T-helper 2 cell (primary cell): ENCODE results near the gene ZG16B.

Experiments used
- DNase-seq, 5 experiments: peaks; one replicate each; pipeline versions ENCODE4 v3.0.0 to v3.0.0-alpha.2; 2012 to 2022

Gene ZG16B

DNA sequence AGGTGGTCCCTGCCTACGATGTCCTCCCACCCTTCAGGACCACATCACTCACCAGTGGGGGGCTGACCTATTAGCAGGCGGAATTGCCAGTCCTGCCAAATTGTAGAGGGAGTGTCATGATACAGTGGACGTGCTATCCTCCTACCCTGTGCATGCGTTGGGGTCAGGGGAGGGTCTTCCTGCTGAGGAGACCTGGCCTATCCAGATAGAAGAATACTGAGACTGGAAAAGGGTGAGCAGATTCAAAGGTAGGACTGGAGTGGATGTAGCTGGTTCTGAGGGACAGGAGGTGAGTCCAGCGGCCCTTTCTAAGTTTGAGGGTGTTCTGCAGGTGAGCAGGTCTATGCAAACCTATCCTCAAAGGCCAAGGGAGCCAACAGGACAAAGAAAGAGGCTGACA, 23.8 kb upstream of the ZG16B start:
- no peak for DNase-seq

- DNase-seq = no peak
Measured at GRCh38 chr16:2808181-2808580, 21.9 kb upstream of the ZG16B start.

- no peak for DNase-seq
Measured at GRCh38 chr16:2809149-2809760, 20.8 kb upstream of the ZG16B start.

- no peak for DNase-seq
Measured at GRCh38 chr16:2810651-2811050, 19.5 kb upstream of the ZG16B start.

DNA sequence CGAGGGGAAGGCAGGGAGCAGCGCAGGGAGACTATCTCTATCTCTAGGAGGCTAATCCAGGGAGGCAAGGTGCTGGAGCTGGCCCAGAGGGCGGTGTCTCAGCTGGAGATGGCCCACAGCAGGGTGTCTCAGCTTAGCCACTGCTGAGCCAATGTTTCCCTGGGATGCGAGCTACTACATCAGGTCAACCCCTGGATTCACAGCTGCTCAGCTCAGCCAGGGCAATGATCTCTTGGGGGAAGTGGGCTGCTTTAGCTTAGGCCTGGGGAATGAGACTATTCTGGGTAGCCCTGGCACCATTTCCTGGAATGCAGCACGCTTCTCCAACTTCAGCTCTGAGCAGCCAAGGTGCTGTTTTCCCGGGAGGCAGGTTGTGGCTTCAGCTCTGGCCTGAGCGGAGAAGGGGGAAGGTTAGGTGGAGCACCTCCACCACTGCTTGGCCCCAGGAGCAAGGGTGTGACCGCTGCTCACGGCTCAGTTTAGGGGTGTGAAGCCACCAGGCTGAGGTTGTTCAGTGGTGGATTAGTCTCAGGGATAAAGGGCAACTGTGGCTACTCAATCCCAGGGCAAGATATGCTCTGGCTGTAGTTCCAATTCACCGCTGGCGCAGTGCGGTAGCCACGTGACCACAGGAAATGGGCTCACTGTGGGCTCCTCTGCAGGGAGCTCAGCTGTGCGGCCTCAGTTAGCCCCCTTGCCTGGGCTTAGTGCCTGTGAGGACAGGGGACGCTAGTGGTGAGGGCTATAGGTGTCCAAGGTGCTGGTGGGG, 18.2 kb upstream of the ZG16B start:
- DNase-seq = no peak

DNA sequence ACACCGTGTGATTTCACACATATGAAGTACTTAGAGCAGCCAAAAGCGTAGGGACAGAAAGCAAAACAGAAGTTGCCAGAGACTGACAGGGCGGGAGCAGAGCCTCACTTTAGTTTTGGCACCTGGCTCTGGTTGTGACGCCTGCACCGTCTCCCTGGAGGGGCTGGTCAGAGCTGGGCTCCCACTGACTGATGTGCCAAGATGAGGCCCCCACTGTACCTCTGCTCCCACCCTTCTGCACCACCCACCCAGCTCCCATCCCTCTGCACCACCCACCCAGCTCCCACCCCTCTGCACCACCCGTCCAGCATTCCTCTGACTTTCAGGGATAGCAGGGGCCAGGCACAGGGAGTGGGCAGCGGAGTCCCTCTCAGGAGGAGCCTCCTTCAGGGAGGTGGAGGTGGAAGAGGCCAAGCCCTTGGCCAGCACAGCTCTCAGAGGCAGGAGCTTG, 16.3 kb upstream of the ZG16B start:
- no peak for DNase-seq

GRCh38 chr16:2814551-2815298, 15.4 kb upstream of the ZG16B start:
- DNase-seq = no peak

DNA sequence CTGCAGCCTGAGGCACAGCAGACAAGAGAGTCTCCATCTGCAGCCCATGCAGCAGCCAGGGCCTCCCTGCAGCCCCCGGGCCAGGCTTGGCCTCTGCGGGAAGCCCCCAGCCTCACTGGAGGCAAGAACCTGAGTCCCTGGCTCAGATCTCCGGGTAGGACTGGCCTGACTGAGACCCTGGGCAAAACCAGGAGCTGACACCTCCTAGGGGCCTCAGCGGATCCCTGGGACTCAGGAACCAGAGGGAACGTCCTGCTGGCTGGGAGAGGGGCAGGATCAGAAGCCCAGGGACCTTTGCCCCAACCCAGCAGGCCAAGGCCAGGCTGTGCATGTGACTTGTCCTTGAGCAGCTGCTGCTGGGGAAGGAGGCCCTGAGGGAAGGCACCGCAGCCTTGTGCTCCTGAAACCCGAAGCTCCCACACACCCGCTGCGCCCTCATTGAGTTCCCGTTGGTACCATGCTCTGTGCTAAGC, 14.8 kb upstream of the ZG16B start:
- DNase-seq = no peak

DNA sequence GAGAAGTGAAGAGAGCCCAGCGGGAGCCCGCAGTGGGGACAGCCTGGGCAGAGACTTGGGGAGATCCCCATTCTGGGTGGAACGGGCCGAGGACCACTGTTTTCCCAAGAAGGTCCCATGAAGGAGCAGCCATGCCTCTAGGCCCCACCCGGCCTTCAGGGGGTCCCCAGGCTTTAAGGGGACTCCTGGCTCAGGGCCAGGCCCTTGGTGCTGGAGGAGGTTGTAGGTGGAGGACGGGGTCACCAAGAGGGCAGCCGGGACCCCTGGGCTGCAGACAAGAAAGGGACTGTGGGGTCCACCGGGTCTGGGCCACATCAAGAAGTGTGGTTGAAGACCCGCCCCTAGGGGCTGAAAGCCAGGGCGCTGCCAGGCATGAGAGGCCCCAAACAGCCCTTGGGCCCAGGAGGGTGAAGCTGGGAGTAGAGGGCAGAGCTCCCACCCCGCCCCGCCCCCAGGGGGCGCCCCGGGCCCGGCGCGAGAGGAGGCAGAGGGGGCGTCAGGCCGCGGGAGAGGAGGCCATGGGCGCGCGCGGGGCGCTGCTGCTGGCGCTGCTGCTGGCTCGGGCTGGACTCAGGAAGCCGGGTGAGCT, 13.3 kb upstream of the ZG16B start, which contains the start of gene PRSS21:
Gene PRSS21, plus strand, starts transcription at position 487 of the 589 bp plus-strand sequence. Its CDS starts 32 bp downstream, at position 519.
- peak in 2 of 5 experiments; percentile 36 to 48 for DNase-seq

GRCh38 chr16:2817340-2818271, 12.5 kb upstream of the ZG16B start:
- peak in 1 of 5 experiments; percentile 26 for DNase-seq

DNA sequence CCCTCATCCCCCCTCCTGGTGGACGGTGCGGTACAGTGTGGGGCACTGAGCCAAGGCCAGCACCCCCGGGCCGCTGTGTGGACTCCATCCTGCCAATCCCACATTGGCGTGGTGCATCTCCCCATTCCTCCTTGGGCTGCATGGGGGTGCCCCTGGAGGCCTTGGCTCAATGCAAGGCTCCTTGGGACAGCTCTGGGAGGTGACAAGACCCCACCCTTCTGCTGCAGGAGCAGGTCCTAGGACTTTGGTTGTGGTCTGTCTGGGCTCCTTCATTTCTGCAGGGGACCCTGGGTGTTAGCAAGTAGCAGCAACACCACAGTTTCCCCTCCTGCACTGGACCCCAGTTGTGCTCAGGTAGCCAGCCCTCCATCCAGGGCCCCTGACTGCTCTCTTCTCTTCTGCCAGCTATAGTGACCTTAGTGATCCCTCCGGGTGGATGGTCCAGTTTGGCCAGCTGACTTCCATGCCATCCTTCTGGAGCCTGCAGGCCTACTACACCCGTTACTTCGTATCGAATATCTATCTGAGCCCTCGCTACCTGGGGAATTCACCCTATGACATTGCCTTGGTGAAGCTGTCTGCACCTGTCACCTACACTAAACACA, 11.7 kb upstream of the ZG16B start:
- no peak for DNase-seq

DNA sequence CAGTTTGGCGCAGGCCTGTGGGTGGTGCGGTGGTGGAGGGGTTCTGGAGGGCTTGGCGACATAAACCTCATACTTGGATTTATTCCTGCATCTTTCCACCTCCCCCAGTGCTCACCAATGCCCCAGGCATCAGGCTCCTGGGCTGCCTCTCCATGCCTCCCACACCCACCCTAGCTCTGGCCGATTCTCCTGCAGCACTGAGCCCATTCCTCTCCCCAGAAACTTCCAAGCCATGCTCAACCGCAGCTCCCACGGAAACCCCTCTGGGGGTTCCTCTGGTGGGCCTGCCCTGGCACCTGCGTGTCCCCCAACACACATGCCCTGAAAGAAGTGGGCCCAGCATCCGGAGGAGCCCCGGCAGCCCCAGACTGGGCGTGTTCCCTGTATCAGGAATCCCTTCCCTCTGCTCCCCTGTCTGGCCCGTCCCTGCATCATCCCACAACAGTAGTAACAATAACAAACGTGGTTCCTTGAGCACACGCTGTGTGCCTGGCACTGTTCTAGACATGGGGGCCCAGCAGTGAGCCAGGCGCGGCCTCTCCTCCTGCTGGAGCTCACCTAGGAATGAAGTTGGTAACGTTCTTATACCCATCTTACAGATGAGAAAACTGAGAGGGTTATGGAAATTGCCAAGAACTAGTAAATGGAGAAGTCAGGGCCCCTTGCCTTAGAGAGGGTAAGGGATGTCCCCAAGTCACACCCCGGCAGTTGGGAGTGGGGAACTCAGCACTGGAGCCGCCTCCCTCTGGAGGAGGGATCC, 10.7 kb upstream of the ZG16B start:
- DNase-seq = no peak

DNA sequence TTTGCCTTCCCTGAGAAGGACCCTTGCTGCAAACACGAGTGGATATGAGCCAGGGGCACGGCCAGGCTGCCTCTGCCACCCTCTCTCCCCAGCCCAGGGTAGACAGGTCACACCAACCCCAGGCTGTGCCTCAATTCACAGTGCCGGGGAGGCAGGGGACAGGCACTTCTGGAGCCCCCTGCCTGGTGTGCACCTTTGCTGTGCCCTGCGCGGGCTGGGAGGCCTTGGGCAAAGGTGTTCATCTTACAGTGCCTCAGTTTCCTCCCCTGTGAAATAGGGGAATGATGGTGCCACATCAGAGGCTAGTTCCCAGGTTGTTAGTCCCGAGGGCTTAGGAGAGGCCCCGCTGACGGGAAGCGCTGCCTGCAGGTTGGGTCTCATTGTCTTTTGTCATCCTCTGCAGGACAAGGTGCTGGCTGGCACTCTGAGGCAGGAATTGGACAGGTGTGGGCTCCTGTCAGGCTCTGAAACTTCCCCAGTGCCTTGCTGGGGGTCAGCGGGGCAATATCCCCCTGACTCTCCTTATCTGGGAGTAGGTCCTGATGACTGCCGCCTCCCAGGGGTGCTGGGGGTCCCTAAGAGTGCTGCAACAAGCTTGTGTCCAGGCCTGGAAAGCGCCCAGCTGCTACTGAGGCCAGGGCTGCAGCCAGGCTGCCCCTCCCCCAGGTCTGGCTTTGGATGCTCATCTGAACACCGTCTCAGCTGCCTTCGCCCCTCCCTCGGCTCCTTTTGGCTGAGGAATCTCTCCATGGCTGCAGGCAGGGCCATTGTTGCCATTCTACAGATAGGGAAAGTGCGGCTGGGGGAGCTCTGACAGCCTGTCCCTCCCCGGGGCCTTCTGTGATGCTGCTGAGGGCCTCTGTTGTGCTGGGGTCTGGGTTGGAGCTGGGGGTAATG, 9.9 kb upstream of the ZG16B start:
- DNase-seq = no peak

DNA sequence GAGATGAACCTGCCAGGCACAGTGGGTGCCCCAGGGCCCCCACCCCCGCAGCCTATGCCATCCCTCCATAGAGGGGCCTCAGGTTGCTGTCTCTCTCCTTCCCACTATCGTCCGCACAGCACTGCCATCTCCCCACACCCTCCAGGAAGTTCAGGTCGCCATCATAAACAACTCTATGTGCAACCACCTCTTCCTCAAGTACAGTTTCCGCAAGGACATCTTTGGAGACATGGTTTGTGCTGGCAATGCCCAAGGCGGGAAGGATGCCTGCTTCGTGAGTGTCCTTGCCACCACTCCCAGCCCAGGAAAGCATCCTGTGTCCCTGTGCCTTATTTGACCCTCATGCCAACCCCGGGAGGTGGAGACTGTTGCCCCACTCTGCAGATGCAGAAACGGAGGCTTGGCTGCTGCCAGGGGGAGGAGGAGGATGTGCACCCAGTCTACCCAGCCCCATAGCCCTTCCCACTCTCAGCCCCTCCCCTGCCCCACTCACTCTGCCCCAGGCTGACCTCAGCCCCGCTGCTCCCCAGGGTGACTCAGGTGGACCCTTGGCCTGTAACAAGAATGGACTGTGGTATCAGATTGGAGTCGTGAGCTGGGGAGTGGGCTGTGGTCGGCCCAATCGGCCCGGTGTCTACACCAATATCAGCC, 9.1 kb upstream of the ZG16B start:
- no peak for DNase-seq

GRCh38 chr16:2821487-2822157, 8.5 kb upstream of the ZG16B start:
- DNase-seq = no peak

DNA sequence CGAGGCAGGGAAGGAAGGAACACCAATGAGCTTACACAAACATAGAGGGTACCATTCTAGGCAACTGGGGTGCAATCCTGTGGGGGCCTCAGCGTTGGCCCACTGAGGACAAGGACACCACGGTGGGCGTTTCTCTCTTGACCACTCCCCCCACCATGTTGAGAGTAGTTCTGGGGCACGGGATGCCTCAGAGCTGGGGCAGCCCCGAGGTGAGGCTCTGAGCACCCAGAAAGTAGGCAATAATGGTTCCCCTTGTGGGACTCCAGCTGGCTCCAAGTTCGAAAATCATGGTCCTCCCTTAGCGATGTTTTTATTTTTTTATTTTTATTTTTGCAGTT, 8.0 kb upstream of the ZG16B start:
- no peak for DNase-seq

- no peak for DNase-seq
Measured at GRCh38 chr16:2822496-2822895, 7.6 kb upstream of the ZG16B start.

GRCh38 chr16:2824626-2825025, 5.5 kb upstream of the ZG16B start:
- DNase-seq = no peak
